ENCODE results near the gene NACA. TPM values are rescaled to one million over a fixed set of nuclear protein-coding genes. Genes with fewer than 3 reads are reported as not detected.

Gene NACA
- total RNA-seq, 6 experiments from 2014 or later = 218 to 501 (median 330) TPM

GRCh38 chr12:56688129-56688845, 36.8 kb downstream of the NACA start, which contains the start of gene PTGES3:
Gene PTGES3 (minus strand): TSS chr12:56688284. CDS start chr12:56687999, 285 bp downstream.
- intact Hi-C loops (cut with DNase I) = no loop called here
- peak; percentile 92 for TF ChIP-seq POLR2A (IDR thresholded peaks at IDR 0.05)
- TF ChIP-seq CTCF (IDR thresholded peaks at IDR 0.05) = no peak
- no peaks in the 10 kb centered on the region for H3K36me3 ChIP-seq

DNA sequence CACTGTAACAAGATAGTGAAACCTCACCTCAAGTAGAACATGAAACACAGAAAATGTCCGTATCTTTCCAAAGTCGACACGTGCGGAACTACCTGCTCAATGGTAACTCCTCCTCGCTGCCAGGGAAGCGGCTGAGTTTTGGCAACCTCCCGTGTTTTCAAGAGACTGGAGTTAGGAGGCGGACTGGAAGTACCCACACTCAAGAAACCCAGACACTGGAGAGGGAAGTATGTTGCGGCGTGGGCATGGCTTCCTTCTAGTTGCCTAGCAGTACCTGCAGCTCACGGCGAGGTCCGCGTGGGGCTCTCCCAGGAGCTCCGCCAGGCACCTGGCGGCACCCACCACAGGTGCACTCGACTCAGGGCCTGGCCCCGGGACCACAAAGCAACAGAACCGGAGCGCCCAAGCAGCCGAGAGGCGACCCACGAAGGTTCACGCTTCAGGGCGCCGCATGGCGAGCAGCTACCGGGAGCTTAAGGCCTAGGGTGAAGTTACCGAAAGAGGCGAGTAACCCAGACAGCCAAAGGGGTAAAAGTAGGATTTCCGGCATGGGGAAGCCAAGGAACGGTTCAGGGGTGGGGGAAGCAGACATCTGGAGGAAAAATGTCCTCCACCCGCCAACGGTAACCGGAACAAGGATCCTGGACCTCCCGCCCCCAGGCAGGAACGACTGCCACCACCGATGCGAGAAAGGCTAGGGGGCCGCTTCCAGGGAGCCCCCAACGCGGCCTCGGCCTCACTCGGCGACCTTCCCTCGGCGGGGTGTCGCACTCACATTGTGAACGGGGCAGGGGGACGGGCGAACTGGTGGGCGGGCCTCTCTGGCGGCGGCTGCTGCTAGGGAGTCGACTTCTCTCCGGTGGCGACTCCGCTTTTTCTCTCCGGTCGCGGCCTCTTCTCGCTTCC, 37.6 kb downstream of the NACA start:
- WGBS (ENCODE audit: insufficient coverage, low coverage, low lambda C conversion rate, missing lambda C conversion rate) = 0% methylated on average over 16 of the region's 62 CpGs
- ATAC-seq = peak; percentile 37 to 69 (median 55)
- Histone ChIP-seq H3K4me3 (peak overlapping the region; percentile 67 to 97 (median 83)), H3K9me3 (no peaks in the 10 kb centered on the region), H3K4me1 (peaks cover 0 to 20% (median 3%) of the 10 kb centered on the region in 4 donors), H3K36me3 (no peaks in the 10 kb centered on the region), H3K27ac (peak overlapping the region; percentile 100), H3K27me3 (no peaks in the 10 kb centered on the region)
- DNase-seq = peak; percentile 73 to 79 (median 75)
- TF ChIP-seq CTCF (IDR thresholded peaks at IDR 0.05) = no peak
- intact Hi-C loops (cut with DNase I) = no loop called here

More at GRCh38 chr12:56688129-56688845, 36.8 kb downstream of the NACA start, which contains the start of gene PTGES3:
- Histone ChIP-seq H3K4me1 (peaks cover 0 to 13% (median 0%) of the 10 kb centered on the region in 4 donors), H3K27me3 (no peaks in the 10 kb centered on the region), H3K27ac (peak within 1 kb of the TSS; percentile 100), H3K4me3 (peak within 1 kb of the TSS; percentile 67 to 97 (median 83)), H3K9me3 (no peaks in the 10 kb centered on the region)
- 0% methylated on average over 27 of the region's 64 CpGs for WGBS (ENCODE audit: insufficient coverage, low coverage, low lambda C conversion rate, missing lambda C conversion rate)
- peak; percentile 82 to 92 (median 86) for ATAC-seq
- peak; percentile 97 for DNase-seq

- TF ChIP-seq POLR2A (IDR thresholded peaks at IDR 0.05) = no peak
- no peak for TF ChIP-seq CTCF (IDR thresholded peaks at IDR 0.05)
- Histone ChIP-seq H3K4me3 (peak overlapping the region; percentile 27 to 83 (median 67)), H3K27ac (peak overlapping the region; percentile 100), H3K9me3 (no peaks in the 10 kb centered on the region), H3K27me3 (no peaks in the 10 kb centered on the region), H3K4me1 (peaks cover 0 to 34% (median 12%) of the 10 kb centered on the region in 4 donors), H3K36me3 (peaks cover 0 to 9% (median under 1%) of the 10 kb centered on the region in 4 donors)
- no peak for ATAC-seq
- peak in 2 of 3 donors; percentile 35 to 45 for DNase-seq
- intact Hi-C loops (cut with DNase I) = no loop called here
- WGBS (ENCODE audit: insufficient coverage, low coverage, low lambda C conversion rate, missing lambda C conversion rate) = 10% methylated on average over 8 of the region's 8 CpGs
These were observed 40.2 kb downstream of the NACA start for GRCh38 chr12:56684745-56685359.

- peak in 2 of 3 donors; percentile 16 to 29 for DNase-seq
- H3K4me1 ChIP-seq = peaks cover 0 to 49% (median 14%) of the 10 kb centered on the region in 4 donors
- H3K27ac ChIP-seq = peak overlapping the region in 1 of 3 donors; percentile 40
- intact Hi-C loops (cut with DNase I) = no loop called here
- no peaks in the 10 kb centered on the region for H3K9me3 ChIP-seq
- ATAC-seq = no peak
- H3K27me3 ChIP-seq = no peaks in the 10 kb centered on the region
- 87% methylated on average over 4 of the region's 6 CpGs for WGBS (ENCODE audit: insufficient coverage, low coverage, low lambda C conversion rate, missing lambda C conversion rate)
- no peak overlapping the region for H3K4me3 ChIP-seq
- H3K36me3 ChIP-seq = peaks cover 0 to 13% (median under 1%) of the 10 kb centered on the region in 4 donors
- no peak for TF ChIP-seq CTCF (IDR thresholded peaks at IDR 0.05)
- no peak for TF ChIP-seq POLR2A (IDR thresholded peaks at IDR 0.05)
These were observed 42.8 kb downstream of the NACA start for GRCh38 chr12:56682323-56682722.
